ENCODE data around the gene SESN1. TPM values are rescaled to one million over a fixed set of nuclear protein-coding genes. Genes with fewer than 3 reads are reported as not detected.
A peak's percentile ranks its signal among the peaks of the same experiment; 100 is the strongest.

Gene SESN1
- total RNA-seq, 2 experiments from 2014 or later: 22.1 to 23.3 TPM

DNA sequence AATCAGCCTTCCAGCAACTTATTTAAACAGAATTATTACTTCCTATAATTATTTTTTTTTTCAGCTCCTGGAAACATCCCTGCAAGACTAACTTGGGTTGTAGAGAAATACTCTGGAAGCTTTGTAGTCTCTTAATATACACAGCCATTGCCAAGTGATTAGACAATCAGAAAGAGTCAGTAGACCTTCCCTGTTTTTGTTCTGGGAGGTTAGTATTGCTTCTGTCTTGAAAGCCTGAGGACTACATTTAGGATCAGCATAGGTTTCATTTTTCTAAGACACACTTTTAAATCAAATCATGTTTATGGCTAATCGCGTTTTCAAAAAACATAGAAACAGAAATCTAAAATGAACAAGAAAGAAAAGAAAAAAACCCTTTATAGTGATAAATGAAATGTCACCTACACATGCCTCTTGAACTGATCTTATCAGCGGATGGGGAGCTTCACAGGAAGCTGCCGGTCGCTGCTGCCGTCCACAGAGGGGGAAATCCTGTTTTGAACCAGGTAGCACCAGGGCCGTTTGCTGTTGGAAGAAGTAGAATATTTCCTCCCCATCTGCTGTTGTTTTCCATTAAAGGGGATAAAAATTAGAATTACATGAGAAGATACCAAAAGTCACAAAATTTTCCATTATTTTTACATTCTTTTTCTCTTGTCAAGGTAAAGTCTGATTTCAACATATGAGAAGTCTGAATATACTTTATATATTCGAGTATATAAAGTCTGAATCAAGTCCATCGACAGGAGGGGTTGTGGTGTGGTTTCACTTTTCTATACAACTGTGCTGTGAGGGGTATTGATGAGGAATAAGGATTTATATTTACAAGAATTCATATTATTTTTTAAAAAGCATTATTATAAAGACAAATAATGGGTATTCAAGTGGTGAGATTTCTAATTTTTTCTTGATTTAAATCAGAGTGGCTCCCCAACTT is 151.8 kb downstream of the SESN1 start:
- no peaks in the 10 kb centered on the region for H3K27me3 Mint-ChIP-seq

DNA sequence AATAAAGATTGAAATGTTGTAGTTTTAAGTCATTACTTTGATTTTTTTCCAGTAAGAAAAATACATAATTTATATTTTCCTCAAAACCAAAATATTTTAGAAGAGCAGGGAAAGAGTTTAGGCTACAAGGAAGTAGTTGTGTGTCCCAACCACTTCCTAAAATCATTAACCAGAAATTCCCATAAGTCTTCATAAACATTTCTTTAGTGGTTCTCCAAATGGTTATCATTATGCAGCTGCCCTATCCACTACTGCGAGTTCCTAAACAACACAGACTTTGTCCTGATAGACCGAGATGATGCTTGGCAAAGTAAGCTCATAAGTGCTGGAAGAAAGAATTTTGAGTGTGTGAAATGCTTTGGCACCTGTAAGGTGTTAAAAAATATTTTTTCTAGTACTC is 152.8 kb downstream of the SESN1 start:
- Mint-ChIP-seq H3K4me1 (ENCODE audit: low read depth) (peaks cover 43% of the 10 kb centered on the region), H3K27ac (no peak overlapping the region), H3K4me3 (no peak overlapping the region), H3K27me3 (no peaks in the 10 kb centered on the region), H3K9me3 (peaks cover 6% of the 10 kb centered on the region), H3K36me3 (ENCODE audit: low read depth) (no peaks in the 10 kb centered on the region)
- intact Hi-C loops (cut with micrococcal nuclease): no loop called here
- ATAC-seq (no peak), DNase-seq (no peak)
- TF ChIP-seq, protein P1, sequence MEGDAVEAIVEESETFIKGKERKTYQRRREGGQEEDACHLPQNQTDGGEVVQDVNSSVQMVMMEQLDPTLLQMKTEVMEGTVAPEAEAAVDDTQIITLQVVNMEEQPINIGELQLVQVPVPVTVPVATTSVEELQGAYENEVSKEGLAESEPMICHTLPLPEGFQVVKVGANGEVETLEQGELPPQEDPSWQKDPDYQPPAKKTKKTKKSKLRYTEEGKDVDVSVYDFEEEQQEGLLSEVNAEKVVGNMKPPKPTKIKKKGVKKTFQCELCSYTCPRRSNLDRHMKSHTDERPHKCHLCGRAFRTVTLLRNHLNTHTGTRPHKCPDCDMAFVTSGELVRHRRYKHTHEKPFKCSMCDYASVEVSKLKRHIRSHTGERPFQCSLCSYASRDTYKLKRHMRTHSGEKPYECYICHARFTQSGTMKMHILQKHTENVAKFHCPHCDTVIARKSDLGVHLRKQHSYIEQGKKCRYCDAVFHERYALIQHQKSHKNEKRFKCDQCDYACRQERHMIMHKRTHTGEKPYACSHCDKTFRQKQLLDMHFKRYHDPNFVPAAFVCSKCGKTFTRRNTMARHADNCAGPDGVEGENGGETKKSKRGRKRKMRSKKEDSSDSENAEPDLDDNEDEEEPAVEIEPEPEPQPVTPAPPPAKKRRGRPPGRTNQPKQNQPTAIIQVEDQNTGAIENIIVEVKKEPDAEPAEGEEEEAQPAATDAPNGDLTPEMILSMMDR (IDR thresholded peaks at IDR 0.05): no peak
- ChIA-PET POLR2A (no interaction called here), CTCF (interaction anchor here (5.0 kb wide), 1 partner anchor 131 kb away, joined by 29 read pairs; no protein-coding TSS in a partner anchor)

More for the DNA sequence above, 151.8 kb downstream of the SESN1 start:
- intact Hi-C loops (cut with micrococcal nuclease): no loop called here
- ChIA-PET POLR2A (no interaction called here), CTCF (interaction anchor here (0.8 to 5.0 kb wide), 4 partner anchors 13 to 130 kb away, joined by 3 to 29 read pairs (median 4); no protein-coding TSS in a partner anchor)
- peaks cover 6% of the 10 kb centered on the region for H3K9me3 Mint-ChIP-seq
- peak overlapping the region; percentile 61 for H3K4me3 Mint-ChIP-seq
- TF ChIP-seq, protein P1 (IDR thresholded peaks at IDR 0.05): no peak
- DNase-seq (peak; percentile 76), ATAC-seq (peak; percentile 97)
- peak overlapping the region; percentile 85 for H3K27ac Mint-ChIP-seq
- H3K4me1 Mint-ChIP-seq (ENCODE audit: low read depth): peaks cover 46% of the 10 kb centered on the region
- H3K36me3 Mint-ChIP-seq (ENCODE audit: low read depth): no peaks in the 10 kb centered on the region

DNA sequence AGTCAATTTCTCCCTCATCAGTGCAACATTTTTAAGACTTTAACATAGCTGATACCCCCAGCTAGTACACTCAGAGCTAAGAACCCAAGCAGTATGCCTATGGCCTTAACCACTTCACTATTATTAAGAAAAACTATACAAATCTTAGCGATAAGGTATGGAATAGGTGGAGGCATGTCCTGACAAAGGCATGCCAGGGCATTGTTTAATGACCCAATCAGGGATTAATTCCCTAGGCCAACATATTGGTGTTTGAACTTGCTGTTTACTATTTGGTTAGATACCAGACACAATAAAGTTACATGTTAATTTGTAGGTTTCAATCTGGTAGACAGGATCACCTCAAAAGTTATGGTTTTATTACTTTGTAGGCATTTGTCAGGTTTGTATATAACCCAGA is 153.4 kb downstream of the SESN1 start:
- TF ChIP-seq, protein P1 (IDR thresholded peaks at IDR 0.05): no peak
- Mint-ChIP-seq H3K9me3 (peaks cover 6% of the 10 kb centered on the region), H3K4me1 (ENCODE audit: low read depth) (peaks cover 39% of the 10 kb centered on the region), H3K36me3 (ENCODE audit: low read depth) (no peaks in the 10 kb centered on the region), H3K27me3 (no peaks in the 10 kb centered on the region), H3K27ac (no peak overlapping the region), H3K4me3 (no peak overlapping the region)
- POLR2A ChIA-PET: no interaction called here
- intact Hi-C loops (cut with micrococcal nuclease): no loop called here
- ATAC-seq (no peak), DNase-seq (no peak)
- CTCF ChIA-PET: interaction anchor here (1.1 to 5.0 kb wide), 3 partner anchors 17 to 132 kb away, joined by 3 to 29 read pairs (median 3); no protein-coding TSS in a partner anchor

DNA sequence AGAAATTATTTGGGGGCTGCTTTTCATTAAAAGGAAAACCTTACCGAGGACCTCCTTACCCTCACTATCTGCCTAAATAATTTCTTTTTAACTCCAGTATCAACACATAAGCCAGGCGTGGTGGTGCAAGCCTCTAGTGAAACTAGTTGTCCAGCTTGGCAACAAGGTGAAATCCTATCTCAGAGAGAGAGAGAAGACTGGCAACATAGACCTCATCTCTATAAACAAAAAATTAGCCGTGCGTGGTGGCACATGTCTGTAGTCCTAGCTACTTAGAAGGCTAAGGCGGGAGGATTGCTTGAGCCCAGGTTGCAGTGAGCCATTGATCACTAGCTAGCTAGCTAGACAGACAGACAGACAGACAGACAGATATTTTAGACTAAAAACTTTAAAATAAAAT is 153.9 kb downstream of the SESN1 start:
- Mint-ChIP-seq H3K4me3 (no peak overlapping the region), H3K9me3 (peaks cover 6% of the 10 kb centered on the region), H3K36me3 (ENCODE audit: low read depth) (no peaks in the 10 kb centered on the region), H3K4me1 (ENCODE audit: low read depth) (peaks cover 36% of the 10 kb centered on the region), H3K27me3 (no peaks in the 10 kb centered on the region), H3K27ac (no peak overlapping the region)
- TF ChIP-seq, protein P1 (IDR thresholded peaks at IDR 0.05): no peak
- no peak for ATAC-seq
- ChIA-PET POLR2A (interaction anchor here (0.7 to 1.0 kb wide), 2 partner anchors 15 to 464 kb away, joined by 3 read pairs; no protein-coding TSS in a partner anchor), CTCF (interaction anchor here (1.1 to 5.0 kb wide), 3 partner anchors 16 to 132 kb away, joined by 3 to 29 read pairs (median 3); no protein-coding TSS in a partner anchor)
- intact Hi-C loops (cut with micrococcal nuclease): no loop called here
- DNase-seq: no peak

DNA sequence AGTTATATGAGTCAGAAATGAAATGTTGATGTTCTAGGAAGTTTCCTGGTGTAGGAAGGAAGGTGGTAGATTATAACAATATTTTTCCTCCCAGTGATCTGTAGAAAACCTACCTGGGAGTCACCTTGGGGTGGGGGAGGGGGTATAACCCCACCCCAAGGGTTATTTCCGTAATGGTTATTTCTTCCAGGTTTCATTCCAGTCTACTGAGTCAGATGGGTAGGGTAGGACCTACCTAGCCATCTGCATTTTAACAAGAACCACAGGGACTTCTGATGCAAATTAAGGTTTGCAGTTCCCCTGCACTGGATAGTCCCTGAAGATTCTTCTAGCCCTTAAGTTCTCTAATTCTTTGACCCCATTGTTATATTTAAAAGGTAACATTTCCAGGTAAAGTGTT is 157.5 kb downstream of the SESN1 start:
- Mint-ChIP-seq H3K4me3 (no peak overlapping the region), H3K36me3 (ENCODE audit: low read depth) (no peaks in the 10 kb centered on the region), H3K9me3 (peaks cover 7% of the 10 kb centered on the region), H3K27me3 (no peaks in the 10 kb centered on the region), H3K27ac (no peak overlapping the region), H3K4me1 (ENCODE audit: low read depth) (peaks cover 14% of the 10 kb centered on the region)
- intact Hi-C loops (cut with micrococcal nuclease): no loop called here
- CTCF ChIA-PET: no interaction called here
- POLR2A ChIA-PET: no interaction called here
- no peak for DNase-seq
- TF ChIP-seq, protein P1 (IDR thresholded peaks at IDR 0.05): no peak
- ATAC-seq: no peak
